ENCODE measurements around the gene HDAC4.

GRCh38 chr2:239107936-239108335, 292.9 kb downstream of the HDAC4 start:
- TF ChIP-seq RAD21 (IDR thresholded peaks at IDR 0.05; ENCODE audit: low read depth) (no peak), TAF1 (IDR thresholded peaks at IDR 0.05; ENCODE audit: low read depth) (no peak), MAX (IDR thresholded peaks at IDR 0.05) (no peak), CREB1 (IDR thresholded peaks at IDR 0.05; ENCODE audit: low read depth) (no peak), EGR1 (IDR thresholded peaks at IDR 0.05) (no peak), CEBPB (IDR thresholded peaks at IDR 0.05) (no peak), EP300 (IDR thresholded peaks at IDR 0.05; ENCODE audit: borderline replicate concordance) (no peak), ZBTB7A (IDR thresholded peaks at IDR 0.05; ENCODE audit: low read depth) (no peak), FOXM1 (IDR thresholded peaks at IDR 0.05; ENCODE audit: borderline replicate concordance, low read depth) (no peak), TEAD4 (IDR thresholded peaks at IDR 0.05) (no peak)

Data from Ishikawa (cell line).